GM19240 (cell line): ENCODE data around the gene DHX16.

Source experiments
- DNase-seq: peaks from one replicate; pipeline ENCODE4 v3.0.0; 2011; ENCODE audit warnings: low spot score; ENCODE audit not compliant: insufficient read length

Gene DHX16

GRCh38 chr6:30696432-30696831, 23.6 kb upstream of the DHX16 start:
- DNase-seq, result no peak

- no peak for DNase-seq
Observed at GRCh38 chr6:30691208-30691847, 18.5 kb upstream of the DHX16 start.

- DNase-seq, result peak; percentile 40
Observed at GRCh38 chr6:30690403-30691207, 17.8 kb upstream of the DHX16 start, which contains the start of gene NRM. TSS of gene NRM (minus strand) at chr6:30690984. CDS start at chr6:30690974, 10 bp downstream.

GRCh38 chr6:30689985-30690384, 17.2 kb upstream of the DHX16 start:
- DNase-seq, result no peak

GRCh38 chr6:30689022-30689865, 16.4 kb upstream of the DHX16 start:
- no peak for DNase-seq

- no peak for DNase-seq
Observed at GRCh38 chr6:30688569-30688968, 15.8 kb upstream of the DHX16 start.

- DNase-seq, result no peak
Observed at GRCh38 chr6:30687659-30688431, 15.0 kb upstream of the DHX16 start.

- no peak for DNase-seq
Observed at GRCh38 chr6:30686908-30687658, 14.3 kb upstream of the DHX16 start.

GRCh38 chr6:30686009-30686907, 13.5 kb upstream of the DHX16 start, which contains the start of gene PPP1R18:
TSS of gene PPP1R18 (minus strand) at chr6:30686645. CDS start at chr6:30686018, 627 bp downstream.
- no peak for DNase-seq

- no peak for DNase-seq
Observed at GRCh38 chr6:30685157-30686008, 12.6 kb upstream of the DHX16 start.

- DNase-seq, result no peak
Observed at GRCh38 chr6:30684386-30685156, 11.8 kb upstream of the DHX16 start.

- no peak for DNase-seq
Observed at GRCh38 chr6:30683980-30684338, 11.2 kb upstream of the DHX16 start.

GRCh38 chr6:30683183-30683979, 10.6 kb upstream of the DHX16 start:
- no peak for DNase-seq

GRCh38 chr6:30682143-30683117, 9.6 kb upstream of the DHX16 start:
- peak; percentile 53 for DNase-seq

- DNase-seq, result no peak
Observed at GRCh38 chr6:30681766-30682142, 8.9 kb upstream of the DHX16 start.
